NCI-H1105 (cell line): ENCODE measurements around the gene CNOT1.
"Not testable (repeated sequence)": the region's sequence is repeated elsewhere in the genome, so short reads cannot be mapped to it uniquely, and the experiment has no call there.

Experiments
- DNase-seq: peaks from one replicate; lab custom pipeline; 2025; lab: John Stamatoyannopoulos, UW

CNOT1 gene

DNA sequence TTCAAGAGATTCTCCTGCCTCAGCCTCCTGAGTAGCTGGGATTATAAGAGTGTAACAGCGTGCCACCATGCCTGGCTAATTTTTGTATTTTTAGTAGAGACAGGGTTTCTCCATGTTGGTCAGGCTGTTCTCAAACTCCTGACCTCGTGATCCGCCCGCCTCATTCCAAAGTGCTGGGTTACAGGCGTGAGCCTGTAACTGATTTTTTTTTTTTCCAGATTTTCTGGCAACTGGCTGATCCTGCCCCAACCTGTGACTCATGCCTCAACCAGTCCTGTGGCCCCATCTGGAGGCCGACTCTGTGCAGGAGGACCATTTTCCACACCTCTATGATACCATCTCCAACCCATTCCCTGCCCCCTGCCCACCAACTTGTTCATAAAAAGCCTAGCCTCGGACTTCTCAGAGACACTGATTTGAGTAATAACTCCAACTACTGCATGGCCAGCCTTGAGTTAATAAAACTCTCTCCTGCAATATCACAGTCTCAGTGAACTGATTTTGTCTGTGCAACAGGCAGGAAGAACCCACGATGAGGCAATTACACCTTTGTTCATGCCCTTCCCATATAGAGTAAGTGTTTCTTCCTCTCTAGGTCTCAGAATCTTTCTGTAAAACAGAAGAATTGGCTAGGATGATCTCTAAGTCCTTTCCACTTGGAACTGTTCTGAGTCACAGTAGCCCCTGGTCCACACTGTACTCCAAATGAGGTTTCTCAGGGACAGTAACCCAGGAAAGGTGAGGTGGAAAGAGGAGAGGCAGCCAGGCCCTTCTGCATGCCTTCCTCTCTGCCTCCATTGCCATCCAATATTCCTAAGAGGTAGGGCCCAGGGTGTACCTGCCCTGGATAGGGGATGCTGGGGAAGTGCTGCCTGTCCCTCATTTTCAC, 8.8 kb upstream of the CNOT1 start:
- DNase-seq, result no peak

DNA sequence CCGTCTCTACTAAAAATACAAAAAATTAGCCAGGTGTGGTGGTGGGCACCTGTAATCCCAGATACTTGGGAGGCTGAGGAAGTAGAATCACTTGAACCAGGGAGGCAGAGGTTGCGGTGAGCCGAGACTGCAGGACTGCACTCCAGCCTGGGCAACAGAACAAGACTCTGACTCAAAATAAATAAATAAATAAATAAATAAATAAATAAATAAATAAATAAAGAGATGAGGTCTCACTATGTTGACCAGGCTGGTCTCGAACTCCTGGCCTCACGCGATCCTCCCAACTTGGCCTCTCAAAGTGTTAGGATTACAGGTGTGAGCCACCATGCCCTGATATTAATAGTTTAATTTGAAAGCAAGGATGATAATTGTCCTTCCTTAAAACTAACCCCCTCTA, 7.4 kb upstream of the CNOT1 start:
- not testable (repeated sequence) for DNase-seq

DNA sequence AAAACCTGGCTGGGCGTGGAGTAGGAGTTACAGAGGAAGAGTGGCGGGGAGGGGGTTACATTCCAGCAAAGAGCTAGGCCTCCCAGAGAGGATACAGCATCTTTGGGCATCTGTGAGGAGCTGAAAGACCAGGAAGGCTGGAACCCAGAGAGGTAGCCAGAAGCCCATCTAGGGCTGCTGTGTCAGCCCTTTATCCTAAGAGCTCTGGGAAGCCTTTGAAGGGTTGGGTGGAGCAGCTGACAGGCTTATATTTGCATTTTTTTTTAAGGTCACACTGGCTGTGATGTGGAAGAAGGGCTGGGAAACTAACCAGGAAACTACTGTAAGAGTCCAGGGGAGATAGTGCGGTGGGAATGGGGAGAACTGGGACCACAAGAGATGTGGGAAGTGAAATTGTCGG, 6.8 kb upstream of the CNOT1 start:
- no peak for DNase-seq

DNA sequence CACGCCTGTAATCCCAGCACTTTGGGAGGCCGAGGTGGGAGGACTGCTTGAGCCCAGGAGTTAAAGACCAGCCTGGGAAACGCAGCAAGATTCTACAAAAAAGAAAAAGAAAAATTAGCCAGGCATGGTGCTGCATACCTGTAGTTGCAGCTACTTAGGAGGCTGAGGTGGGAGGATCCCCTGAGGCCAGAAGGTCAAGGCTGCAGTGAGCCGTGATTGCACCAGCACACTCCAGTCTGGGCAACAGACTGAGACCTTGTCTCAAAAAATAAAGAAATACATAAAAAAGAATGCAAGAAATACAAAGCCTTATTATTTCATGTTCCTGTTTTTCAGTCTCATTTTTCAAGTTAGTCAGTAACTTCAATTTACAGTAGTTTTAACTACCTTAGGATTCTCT, 5.9 kb upstream of the CNOT1 start:
- no peak for DNase-seq

GRCh38 chr16:58634265-58634802, 4.7 kb upstream of the CNOT1 start:
- no peak for DNase-seq

DNA sequence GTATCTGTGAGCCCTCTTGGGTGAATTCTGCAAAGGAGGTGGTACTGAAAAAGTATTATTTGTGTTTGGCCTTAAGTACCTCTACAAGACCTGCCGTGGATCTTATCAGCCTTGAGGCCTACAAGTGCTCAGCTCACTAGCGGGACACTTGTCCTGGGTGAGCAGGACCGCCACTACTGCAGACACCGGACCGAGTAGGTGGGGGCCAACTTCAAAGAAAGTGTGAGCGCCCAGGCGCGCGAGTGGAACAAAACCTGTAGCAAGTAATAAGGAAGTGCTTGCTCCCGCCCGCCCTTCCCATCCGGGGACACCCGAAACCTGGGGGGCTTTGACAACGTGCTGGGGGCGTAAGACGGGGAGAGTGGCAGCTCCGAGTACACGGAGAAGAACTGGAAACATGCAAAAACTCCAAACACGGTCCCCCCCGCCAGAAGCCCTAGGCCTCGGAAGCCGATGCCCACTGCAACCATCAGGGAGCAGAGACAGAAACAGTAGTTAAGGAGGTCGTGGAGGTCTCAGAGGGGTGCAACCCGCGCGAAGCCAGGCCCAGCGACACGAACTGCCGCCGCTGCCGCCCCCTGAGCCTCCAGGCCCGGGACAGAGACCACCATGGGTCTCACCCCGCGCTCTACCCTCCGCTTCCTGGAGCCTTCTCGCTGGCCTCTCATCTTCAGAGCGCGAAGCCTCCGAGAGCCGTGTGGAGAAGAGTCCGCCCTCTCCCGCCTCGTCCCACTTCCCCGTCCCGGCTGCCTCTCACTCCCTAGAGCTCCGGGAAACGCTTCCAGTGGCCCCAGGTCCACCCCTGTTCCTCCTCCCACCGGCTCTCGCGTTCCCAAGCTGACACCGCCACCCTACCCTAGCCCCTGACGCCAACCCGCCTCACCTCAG, 537 bp downstream of the CNOT1 start:
- DNase-seq, result no peak

- no peak for DNase-seq
These were observed 5.4 kb downstream of the CNOT1 start for GRCh38 chr16:58624209-58624608.

GRCh38 chr16:58620396-58620795, 9.2 kb downstream of the CNOT1 start:
- DNase-seq, result no peak

DNA sequence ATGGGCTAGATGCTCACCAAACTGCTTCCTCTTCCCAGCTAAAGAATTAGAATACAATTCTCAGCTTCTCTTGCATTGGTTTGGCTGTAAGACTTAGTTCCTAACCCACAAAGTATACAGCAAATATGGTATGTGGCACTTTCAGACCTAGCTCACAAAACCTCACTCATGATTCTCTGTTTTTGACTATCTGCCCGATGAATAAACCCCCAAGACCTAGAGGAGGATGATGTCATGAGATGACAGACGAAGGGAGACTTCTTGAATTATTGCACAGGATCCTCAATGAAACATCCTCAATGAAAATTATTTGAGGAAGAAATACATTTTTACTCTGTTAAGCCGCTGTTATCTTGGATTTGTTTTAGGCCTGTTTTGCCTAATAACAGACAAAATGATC, 14.3 kb downstream of the CNOT1 start:
- no peak for DNase-seq

DNA sequence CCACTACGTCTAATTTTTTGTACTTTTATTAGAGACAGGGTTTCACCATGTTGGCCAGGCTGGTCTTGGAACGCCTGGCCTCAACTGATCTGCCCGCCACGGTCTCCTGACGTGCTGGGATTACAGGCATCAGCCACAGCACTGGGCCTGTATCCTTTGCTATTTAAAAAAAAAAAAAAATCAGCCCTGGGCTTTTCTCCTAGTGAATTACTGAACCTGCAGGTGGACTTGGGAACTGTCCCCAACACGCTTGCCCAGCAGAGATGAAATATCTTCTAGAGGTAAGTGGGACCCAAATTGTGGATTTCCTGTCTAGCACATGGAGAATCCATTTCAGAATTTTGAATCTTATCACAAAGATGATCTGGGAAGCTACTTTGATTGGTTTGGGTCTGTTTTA, 14.8 kb downstream of the CNOT1 start:
- no peak for DNase-seq

GRCh38 chr16:58614212-58614611, 15.4 kb downstream of the CNOT1 start:
- no peak for DNase-seq

GRCh38 chr16:58612965-58613364, 16.7 kb downstream of the CNOT1 start:
- DNase-seq, result not testable (repeated sequence)

DNA sequence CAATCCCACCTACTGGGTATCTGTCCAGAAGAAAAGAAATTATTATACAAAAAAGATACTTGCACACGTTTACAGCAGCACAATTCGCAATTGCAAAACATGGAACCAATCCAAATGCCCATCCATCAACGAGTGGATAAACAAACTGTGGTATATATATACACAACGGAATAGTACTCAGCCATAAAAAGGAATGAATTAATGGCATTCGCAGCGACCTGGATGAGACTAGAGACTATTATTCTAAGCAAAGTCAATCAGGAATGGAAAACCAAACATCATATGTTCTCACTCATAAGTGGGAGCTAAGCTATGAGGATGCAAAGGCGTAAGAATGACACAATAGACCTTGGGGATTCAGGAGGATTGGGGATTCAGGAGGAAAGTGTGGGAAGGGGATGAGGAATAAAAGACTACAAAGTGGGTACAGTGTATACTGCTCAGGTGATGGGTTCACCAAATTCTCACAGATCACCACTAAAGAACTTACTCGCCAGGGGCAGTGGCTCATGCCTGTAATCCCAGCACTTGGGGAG, 21.0 kb downstream of the CNOT1 start:
- DNase-seq, result no peak

GRCh38 chr16:58605562-58605961, 24.1 kb downstream of the CNOT1 start:
- DNase-seq, result no peak

- no peak for DNase-seq
These were observed 38.5 kb downstream of the CNOT1 start for GRCh38 chr16:58591083-58591482.

DNA sequence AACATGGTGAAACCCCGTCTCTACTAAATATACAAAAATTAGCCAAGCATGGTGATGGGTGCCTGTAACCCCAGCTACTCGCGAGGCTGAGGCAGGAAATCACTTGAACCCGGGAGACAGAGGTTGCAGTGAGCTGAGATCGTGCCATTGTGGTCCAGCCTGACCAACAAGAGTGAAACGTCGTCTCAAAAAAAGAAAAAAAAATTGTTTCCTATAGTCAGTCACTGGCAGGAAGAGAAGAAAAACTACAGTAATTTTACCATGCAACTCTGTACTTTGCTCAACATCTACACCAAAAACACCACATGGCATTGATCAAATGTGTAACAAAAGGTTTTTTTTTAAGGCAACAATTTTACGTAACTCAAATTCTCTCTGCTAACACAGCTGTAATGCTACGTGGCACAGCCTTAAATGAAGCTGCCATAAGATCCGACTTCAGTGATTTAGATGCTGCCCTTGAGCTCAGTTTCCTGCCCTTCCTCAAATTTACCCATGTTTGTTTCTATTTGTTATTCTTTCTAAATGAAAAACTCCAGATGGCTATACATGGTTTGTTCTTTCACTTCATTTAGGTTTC, 40.2 kb downstream of the CNOT1 start:
- DNase-seq, result no peak

DNA sequence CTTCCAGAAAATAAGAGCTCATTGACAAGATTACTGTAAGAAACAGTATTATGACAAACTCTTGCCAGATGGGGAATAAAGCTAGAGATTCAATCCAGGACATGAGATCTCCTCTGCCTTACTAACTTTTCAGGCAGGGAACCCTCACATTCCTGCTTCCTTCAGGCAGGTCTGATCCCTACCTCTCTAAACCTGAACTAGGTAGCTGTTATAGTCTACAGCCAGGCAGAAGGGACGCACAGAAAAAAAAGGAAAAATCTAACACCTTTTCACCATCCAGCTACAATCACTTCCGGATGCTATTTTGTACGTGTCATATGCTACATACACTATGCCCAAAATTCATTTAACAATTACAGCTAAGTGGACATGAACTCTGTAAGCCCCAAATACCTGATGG, 41.2 kb downstream of the CNOT1 start:
- no peak for DNase-seq

DNA sequence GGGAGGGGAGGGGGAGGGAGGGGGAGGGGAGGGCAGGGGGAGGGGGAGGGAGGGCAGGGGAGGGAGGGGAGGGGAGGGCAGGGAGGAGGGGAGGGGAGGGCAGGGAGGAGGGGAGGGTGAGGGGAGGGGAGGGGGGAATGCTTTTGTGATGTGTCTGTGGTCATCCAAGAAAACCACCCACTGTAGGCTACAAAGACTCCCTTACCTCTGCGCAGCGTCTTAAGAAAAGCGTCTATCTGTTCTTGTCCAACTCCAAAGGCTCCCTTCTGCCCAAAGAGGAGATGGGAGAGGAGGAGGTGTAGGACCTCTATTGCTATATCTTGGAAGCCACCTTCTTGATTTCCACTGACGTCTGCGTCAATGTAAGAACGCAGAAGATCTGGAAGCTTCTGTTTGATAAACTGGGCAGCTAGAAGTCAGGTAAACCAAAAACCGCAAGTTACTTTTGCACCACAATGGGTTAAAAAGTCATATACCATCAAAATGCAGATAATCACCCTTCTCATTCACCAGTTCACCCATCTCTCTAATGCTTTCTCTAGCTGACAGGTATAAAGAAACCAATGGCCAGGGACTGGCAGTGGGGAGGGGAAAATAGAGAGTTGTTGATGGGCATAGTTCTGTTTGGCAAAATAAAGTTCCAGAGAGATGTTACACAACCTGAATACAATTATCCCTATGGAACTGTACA, 43.1 kb downstream of the CNOT1 start:
- no peak for DNase-seq

- no peak for DNase-seq
These were observed 44.7 kb downstream of the CNOT1 start for GRCh38 chr16:58584831-58585505.

- DNase-seq, result no peak
These were observed 46.5 kb downstream of the CNOT1 start for GRCh38 chr16:58582971-58583765.
